Epithelial cell of esophagus (primary cell): ENCODE data around the gene LAMTOR5.

ENCODE experiments used
- DNase-seq: peaks from one replicate; pipeline ENCODE4 v3.0.0; 2010; ENCODE audit warnings: low read depth
- H3K4me3 ChIP-seq: 2 replicates; pipeline ENCODE4 v1.5.1; 2011; ENCODE audit warnings: mild to moderate bottlenecking, low read length, control low read depth
- CTCF ChIP-seq: IDR thresholded peaks from 2 replicates; pipeline ENCODE4 v1.5.1; 2011; ENCODE audit warnings: low read depth, mild to moderate bottlenecking, low read length, control low read depth, inconsistent platforms; ENCODE audit not compliant: insufficient read depth; ENCODE audit errors: missing control alignments

The LAMTOR5 gene

GRCh38 chr1:110407260-110408210 lies at the start of gene LAMTOR5:
Gene LAMTOR5, minus strand, starts transcription at chr1:110407694. Its CDS starts 74 bp downstream, at chr1:110407620.
- peak; percentile 94 for DNase-seq
- H3K4me3 ChIP-seq = peak within 1 kb of the TSS; percentile 98
- TF ChIP-seq CTCF = peak; percentile 15

- no peak for DNase-seq
- H3K4me3 ChIP-seq = no peak overlapping the region
- TF ChIP-seq CTCF = no peak
Measured at GRCh38 chr1:110457206-110457605, 49.7 kb upstream of the LAMTOR5 start.

GRCh38 chr1:110455151-110455550 lies 47.7 kb upstream of the LAMTOR5 start:
- no peak overlapping the region for H3K4me3 ChIP-seq
- DNase-seq = no peak
- no peak for TF ChIP-seq CTCF

- no peak overlapping the region for H3K4me3 ChIP-seq
- no peak for DNase-seq
- no peak for TF ChIP-seq CTCF
Measured at GRCh38 chr1:110454328-110454727, 46.8 kb upstream of the LAMTOR5 start.

GRCh38 chr1:110453829-110454228 lies 46.3 kb upstream of the LAMTOR5 start:
- no peak overlapping the region for H3K4me3 ChIP-seq
- DNase-seq = no peak
- no peak for TF ChIP-seq CTCF

GRCh38 chr1:110452330-110452729 lies 44.8 kb upstream of the LAMTOR5 start:
- no peak for DNase-seq
- H3K4me3 ChIP-seq = no peak overlapping the region
- TF ChIP-seq CTCF = no peak
